Measurements from ENCODE around the gene NIPAL3.

The NIPAL3 gene

DNA sequence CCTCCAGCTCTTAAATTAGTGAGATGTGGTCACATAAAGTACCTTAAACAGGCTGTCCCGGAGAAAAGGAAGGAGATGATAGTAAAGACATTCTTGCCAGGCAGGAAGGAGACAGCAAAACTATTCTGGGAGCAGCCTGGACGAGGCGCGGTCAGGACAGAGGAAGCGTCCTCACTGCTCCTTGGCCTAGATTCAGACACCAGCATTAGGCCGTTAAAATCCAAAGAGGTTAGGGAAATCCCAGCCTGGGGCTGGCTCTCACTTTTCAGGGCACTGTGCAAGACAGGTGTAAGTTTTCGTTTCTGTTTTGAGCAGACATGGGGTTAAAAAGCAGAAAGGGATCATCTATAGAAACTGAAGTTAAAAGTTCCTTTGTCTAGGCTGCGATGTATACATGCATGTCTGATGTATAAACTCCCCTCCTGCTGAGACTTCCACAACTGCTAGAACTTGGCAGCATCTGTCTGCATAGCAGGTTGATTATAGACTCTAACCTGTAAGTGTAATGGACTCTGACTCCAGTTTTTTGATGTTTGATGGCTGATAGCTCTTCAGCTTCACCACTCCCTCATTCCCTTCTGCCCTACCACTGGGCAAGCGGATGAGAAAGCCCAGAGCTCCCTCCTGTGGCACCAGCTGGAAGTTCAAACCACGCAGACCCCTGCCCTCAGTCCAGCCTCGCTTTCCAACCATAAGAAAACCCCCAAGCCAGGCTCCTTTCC is 23.6 kb upstream of the NIPAL3 start:
- peak; percentile 13 for DNase-seq

DNA sequence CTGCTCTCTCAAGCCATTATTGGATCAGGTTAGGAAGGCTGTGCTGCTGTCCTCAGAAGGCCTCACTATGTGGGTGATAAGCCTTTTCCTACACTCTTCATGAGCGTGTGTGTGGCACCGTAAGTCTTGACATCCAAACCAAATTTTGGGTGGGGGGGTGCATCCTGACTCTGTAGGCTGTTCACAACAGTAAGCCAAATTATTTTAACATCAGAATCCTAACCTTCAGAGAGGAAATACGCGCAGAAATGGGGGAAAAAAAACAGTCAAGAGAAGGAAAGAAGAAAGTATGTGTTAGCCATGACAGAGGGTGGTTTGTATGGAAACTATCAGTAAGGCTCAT is 23.0 kb upstream of the NIPAL3 start:
- no peak for DNase-seq

DNA sequence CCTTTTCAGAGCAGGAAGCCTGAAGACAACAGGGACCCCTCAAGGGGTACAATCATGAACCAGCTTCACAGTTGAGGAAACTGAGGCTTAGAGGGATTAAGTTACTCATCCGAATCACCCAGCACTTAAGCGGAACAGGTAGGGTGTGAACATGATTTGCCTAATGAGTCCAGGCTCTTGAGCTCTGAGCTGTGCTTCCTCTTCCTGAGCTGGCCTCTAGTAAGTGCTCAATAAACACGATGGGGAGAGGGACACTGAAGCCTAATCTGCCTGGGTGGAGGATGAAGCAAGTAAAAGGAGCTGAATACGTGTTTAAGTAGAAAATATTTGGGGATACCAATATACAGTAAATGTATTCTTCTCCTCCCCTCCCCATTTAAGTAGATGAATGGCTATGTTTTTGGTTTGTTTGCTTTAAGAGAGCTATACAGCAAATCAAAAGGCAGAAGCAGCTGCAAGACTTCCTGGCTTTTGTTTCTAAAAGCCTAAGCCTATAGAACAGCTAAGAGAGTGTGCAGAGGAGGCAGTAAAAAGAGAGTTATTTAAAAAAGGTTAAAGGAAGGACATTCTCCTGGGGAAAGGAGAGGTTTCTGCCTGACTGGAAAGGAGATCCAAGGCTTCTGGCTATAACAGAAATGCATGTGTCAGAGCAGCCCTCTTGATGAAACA is 22.5 kb upstream of the NIPAL3 start:
- no peak for DNase-seq

DNA sequence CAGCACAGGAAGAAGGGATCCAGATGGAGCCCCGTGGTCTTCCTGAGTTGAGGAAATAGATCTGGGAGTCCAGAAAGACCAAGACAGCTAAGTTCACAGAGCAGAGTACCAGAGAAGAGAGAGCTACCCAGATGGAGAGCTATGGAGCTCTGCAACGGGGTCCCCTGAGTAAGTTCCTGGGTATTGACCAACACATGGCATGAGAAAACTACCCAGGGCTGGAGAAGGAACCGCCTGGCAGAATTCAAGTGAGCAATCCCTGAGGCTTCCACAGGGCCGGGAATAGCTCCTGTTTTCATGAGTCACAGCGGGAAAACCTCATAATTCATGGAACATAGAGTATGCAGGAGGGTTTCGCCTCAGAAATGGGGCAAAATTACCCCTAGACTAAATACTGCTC is 21.7 kb upstream of the NIPAL3 start:
- DNase-seq, result no peak

DNA sequence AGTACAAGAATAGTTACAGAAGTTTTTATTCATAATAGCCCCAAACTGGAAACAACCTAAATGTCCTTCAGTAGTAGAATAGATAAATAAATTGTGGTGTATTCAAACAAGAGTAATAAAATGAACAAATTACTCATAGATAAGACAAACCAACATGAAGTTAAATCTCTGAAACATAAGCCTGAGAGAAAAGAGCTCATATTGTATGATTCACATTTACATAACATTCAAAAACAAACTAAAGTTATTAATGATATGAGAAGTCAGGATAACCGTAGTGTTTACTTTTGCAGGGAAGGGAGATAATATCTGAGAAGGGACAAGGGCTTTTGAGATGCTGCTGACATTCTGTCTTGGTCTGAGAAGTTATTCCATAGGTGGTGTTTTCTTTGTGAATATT is 15.5 kb upstream of the NIPAL3 start:
- no peak for DNase-seq

DNA sequence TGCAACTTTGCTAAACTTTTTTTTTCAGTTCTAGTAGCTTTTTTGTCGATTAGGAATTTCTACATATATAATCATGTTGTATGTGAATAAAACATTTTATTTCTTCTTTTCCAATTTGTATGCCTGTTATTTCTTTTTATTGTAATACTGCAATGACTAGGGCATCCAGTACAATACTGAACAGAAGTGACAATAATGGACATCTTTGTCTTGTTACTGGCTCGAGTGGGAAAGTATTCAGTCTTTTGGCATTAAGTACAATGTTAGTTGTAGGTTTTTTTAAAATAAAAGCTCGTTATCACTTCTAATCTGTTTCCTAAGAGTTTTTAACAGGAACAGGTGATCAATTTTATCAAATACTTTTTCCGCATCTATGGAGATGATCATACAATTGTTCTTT is 11.8 kb upstream of the NIPAL3 start:
- no peak for DNase-seq

DNA sequence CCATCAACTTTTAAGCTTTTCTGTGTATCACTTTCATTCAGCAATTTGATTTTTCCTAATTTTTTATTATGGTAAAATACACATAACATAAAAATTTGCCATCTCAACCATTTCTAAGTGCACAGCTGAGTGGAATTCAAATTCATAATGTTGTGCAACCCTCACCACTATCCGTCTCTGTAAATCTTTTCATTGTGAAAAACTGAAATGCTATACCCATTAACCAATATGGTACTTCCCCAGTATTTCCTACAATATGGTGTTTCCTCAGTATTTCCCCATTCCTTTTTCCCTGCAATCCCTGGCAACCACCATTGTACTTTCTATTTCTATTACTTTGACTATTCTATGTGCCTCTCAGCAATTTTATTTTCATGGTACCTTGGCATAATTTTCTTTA is 8.8 kb upstream of the NIPAL3 start:
- DNase-seq, result no peak

DNA sequence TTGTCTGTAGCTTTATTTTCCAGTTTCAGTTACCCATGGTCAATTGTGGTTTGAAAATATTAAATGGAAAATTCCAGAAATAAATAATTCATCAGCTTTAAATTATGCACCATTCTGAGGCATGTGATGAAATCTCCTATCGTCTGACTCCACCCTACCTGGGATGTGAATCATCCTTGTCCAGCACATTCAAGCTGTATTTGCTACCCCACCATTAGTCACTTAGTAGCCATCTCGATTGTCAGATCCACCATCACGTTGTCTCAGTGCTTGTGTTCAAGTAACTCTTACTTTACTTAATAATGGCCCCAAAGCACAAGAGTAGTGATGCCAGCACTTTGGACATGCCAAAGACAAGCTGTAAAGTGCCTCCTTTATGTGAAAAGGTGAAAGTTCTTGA is 6.1 kb upstream of the NIPAL3 start:
- no peak for DNase-seq

DNA sequence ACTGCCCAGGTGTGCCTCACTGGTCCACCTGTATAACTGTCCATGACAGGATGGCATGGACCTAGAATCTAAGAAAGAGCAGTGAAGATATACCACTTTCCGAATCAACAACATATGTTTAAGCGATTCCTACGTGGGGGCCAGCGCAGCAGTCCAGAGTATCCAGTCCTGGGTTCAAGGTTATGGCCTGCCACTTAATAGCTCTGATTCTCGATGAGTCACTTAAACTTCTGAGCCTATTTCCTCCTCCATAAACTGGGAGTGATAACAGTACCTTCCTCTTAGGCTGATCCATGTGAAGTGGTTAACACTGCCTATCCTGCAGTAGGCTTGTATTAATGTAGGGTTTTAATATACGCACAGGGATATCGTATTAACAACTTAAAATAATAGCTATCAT is 4.9 kb upstream of the NIPAL3 start:
- no peak for DNase-seq

DNA sequence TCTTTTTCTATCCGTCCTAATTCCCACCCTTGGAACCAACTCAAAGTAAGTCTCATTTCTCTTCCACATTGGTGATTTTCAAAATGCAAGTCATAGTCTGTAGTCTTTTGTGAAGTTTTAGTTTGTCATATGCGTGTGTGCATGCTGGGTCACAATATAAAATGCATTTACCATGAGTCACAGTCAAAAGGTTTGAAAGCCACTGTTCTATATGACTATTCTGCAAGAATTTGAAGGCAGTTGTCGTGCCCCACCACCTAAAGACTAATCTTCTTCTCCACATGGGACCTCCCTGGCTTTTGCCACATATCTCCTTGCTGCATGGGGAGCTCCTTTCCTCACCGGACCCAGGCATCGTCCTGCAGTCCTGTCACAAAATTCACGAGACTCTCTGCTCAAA is 3.6 kb upstream of the NIPAL3 start:
- no peak for DNase-seq

DNA sequence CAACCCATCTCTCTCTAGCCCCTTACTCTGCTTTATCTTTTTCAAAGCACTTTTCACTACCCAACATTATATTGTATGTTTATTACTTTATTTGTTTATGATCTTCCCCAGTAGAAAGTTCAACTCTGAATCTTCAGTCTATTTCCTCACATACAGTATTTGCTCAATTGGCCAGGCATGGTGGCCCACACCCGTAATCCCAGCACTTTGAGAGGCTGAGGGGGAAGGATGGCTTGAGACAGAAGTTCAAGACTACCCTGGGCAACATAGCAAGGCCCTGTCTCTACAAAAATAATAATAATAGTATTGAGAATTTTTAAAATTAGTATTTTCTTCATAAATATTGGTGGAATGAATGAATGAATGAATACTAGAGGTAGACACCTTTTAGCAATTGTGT is 3.2 kb upstream of the NIPAL3 start:
- no peak for DNase-seq

DNA sequence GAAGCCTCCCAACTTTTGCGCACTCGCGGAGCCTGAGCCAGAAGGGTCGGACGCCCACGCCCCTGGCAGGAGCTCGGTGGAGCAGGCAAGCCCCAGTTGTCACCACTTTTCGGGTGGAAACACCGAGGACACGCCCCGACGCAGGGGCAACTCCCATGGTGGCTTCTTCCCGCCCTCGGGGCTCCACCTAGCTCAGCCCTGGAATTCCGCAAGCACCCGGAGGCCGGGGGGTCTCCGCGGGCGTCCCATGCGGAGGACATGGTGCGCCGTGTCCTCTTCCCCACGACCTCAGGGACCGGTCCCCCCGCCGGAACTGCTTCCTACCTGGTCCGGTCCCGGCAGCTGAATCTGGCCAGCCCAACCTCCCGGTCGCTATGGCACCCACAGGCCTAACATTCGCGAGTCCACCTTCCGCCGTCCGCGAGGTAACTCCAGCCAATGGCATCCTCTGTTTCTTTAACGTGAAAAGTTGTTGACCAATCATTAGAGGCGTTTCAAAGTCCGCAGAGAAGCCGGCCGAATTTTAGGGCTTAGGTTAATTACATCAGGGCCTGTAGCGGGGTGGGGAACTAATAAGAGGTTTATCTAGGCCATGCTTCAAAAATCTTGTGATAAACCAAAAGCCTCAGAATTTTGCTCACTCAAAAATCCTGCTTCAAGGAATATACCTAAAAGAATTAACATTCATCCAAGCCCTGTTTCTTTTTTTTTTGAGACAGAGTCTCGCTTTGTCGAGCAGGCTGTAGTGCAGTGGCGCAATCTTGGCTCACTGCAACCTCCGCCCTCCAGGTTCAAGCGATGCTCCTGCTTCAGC is 2.0 kb upstream of the NIPAL3 start, which contains the start of gene STPG1:
Gene STPG1, minus strand, starts transcription at position 433 of the 814 bp plus-strand sequence. CDS start 12,394 bp downstream, outside the sequence.
- DNase-seq, result peak; percentile 75

DNA sequence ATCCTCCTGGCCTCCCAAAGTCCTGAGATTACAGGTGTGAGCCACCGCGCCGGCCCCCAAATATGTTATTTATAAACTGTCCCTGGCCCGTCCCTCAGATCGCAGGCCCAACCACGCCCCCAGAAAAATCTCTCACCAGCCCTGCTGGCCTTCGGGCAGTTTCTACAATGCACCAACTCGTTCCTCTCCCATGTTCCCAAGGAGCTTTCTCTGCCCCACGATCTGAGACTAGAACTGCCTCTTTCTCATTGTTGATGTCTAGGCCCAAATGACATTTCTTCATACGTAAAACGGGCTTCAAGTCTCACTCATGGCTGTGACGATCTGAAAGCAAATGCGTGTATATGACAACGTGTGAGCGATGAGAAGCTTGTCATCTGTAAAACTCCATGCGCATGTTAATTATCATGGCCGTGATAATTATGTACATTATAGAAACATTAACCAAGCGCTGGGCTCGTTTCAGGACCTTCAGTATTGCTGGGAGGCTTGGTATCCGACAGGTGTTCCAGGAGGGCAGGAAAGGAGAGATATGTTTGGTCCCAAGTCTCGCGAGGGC is 748 bp upstream of the NIPAL3 start:
- no peak for DNase-seq

DNA sequence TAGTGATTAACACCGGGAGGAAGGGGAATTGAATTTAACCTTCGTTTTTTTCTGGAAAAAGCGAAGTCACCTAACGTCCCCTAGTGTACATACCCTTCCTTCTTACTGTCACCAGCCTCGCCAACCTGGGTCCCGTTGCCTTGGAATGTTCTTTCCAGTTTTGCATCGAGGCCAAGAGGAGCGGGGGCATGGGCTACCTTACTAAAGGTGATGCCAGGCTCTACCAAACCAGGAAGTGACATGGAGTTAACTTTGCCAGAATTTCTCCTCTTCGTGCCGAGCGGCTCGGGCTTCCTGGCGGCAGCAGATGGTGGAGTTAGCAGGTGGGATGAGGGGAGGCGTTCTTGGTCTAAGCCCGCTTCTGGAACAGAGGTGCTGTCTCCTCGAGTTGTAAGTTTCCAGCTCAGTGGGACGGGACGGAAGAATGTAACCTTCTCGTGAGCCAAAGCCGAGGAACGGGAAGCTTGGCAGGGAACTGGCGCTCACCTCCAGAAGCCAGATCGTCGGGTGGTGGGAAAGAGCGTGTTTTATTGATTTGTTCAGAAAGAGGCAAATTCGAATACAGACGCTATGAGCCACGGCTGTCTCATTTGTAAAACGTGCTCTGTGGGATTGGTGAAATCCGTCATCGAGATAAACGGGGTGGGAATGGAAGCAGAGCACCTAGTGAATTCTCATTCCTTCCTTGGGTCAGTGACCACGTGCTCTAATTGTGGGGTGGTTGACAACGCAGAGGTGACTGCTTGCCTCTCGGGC is 486 bp downstream of the NIPAL3 start:
- peak; percentile 44 for DNase-seq

DNA sequence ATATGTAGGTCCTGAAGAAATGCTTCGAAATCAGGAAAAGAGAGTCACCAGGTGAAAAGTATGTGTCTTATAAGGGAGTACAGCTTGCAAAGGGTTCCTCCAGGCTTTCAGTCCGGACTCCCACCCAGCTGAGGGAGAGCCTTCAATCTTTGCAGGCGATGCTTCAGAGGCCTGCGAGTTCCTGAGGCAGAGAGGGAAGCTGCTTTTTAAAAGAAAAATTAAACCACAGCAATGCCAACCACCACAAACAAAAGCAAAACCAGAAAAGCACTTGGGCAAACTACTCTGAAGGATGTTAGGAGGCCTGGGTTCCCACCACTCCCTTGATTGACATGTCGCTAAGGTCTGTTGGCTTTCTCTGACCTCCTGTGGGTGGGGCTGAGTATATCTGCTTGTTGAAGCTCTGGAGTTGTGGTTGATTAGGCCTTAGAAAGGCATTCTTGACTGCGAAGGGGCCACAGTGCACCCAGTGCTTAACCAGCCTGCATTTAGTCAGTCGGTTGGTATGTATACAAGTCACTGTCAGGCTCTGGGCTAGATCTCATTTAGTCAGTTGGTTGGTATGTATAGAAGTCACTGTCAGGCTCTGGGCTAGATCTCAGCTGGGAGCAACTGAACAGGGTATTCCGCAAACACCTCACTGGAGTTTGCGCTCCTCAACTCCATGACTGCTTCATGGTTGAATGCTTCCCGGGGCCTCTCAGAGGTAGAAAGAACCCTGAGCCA is 1.2 kb downstream of the NIPAL3 start:
- DNase-seq, result peak; percentile 66

DNA sequence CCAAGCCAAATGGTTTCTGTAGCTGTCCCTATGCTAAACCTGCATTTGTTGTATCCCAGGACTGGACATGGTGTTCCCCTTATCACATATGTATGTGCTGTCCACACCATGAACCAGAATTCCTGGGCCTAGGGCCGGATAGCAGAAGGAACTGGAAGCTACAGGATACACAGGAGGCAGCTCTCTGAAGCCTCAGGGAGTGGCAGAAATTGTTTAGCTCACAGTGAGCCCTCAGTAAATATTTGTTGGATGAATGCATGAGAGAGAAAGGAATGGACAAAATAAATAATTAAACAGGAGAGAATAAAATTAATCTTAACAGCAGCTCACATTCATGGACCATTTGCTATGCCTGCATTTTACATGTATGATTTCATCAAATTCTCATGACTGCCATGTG is 2.1 kb downstream of the NIPAL3 start:
- no peak for DNase-seq

DNA sequence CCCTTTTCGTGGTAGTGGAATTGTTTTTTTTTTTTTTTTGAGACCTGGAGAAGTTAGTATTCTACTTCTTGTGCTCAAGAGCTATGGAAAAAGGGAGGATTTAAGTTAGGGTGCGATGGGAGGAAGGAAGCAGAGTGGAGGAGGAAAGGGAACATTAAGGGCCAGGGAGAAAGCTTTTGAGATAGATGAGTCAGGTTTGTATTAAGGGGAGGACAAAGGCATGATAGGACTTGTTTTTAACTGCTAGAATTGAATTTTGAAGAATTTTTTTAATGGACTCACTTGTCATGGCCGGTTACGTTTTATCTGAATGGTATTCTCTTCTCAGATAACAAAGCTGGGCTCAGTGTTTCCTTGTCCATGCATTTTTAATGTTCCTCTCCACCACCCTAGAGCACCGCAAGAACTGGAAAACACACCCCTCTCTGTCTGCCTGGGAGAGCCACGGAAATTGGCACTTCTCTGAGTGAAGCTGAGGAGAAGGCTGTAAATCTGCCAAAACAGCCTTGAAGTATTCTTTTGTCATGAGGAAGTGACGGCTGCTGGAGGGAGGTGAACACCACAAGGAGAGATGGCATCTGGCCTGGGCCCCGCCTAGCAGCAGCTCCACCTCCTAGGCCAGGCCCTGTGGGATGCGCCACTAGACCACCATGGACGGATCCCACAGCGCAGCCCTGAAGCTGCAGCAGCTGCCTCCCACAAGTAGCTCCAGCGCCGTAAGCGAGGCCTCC is 3.5 kb downstream of the NIPAL3 start:
- peak; percentile 96 for DNase-seq

DNA sequence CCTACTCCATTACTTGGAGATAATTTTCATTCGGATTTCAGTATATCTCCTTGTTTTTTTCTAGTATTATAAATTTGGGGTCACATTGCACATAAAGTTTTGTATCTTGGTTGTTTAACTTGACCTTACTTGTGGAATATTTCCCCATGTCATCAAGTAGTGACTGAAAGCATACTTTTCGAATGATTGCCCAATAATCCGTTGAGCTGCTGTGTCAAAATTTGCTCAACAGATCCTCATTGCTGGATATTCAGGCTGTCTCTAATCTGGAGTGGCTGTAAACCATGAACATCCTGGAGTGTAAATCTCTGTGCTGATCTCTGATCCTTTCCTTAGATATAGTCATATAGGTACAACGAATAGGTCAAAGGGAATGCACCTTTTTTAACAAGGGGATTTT is 4.9 kb downstream of the NIPAL3 start:
- no peak for DNase-seq

DNA sequence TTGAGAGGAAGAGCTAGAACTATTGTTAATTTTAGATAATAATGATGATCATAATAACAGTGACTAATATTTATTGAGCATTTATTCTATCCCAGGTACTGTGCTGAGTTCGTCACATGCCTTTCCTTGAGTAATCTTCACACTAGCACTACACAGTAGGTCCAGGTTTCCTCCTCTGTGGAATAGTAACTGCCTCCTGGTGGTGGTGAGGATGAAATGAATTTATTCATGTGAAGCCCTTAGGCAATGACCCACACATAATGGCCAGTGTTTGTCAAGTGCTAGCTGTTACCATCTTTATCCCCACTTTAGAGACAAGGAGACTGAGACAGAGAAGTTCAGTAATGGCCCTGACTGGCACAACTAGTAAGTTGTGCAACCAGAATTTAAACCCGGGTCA is 5.9 kb downstream of the NIPAL3 start:
- DNase-seq, result no peak

DNA sequence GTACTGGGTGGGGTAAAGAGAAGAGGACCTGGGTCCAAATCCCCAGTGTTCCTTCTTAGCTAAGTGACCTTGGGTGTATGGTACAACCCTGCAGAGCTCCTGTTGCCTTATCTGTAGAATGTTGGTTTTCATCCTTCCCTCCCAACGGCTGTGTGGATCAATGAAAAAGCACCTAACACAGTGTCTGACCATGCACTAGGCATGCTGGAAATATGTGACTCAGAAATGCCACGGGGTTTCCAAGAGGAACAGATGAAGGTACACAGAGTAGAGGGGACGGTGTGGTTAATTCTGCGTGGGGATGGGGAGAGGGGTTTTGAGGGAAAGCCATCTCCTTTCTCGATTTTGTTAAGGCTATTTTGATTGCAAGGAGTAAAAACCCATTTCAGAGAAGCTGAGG is 8.6 kb downstream of the NIPAL3 start:
- no peak for DNase-seq

DNA sequence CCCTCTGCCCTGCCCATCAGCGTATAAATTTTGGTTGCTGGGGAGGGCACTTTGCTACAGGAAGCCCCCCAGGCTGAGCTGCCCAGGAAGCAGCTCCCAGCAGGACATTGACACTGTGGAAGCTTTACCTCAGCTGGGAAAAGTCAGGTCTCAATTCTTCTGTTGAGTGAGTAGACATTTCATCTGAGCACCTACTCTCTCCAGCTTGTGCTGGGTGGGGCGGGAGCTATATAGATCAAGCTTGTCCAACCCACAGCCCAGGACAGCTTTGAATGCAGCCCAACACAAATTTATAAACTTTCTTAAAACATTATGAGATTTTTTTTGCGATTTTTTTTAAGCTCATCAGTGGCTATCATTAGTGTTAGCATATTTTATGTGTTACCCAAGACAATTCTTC is 9.4 kb downstream of the NIPAL3 start:
- DNase-seq, result no peak

DNA sequence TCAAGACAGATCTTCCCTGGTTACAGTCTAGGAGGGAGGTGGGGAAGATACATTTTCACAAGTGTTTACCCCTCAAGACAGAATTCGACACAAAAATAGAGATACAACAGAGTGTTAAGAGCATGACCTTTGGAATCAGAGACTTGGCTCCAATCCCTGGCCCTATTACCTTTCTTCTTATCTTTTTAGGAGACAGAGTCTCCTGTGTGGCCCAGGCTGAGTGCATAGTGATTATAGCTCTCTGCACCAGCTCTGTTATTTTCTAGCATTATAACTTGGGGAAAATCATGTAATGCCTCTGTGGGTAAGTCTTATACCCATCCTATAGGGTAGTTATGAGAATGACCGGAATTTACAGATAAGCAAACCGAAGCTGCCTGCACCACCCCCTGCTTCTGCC is 9.8 kb downstream of the NIPAL3 start:
- DNase-seq, result no peak
